Gastrocnemius medialis (tissue), 4 donors: ENCODE results near the gene CDC42BPG.

Experiments used
- CTCF ChIP-seq, 5 experiments: fragments of 450-650 bp in 3 of 5; fragments of 200-600 bp in 2 of 5; sonication (generic) in 2 of 5; IDR thresholded peaks in 4 of 5; conservative IDR thresholded peaks in 1 of 5; 1 replicate in 4 of 5; 2 replicates in 1 of 5; pipeline ENCODE4 v1.5.1; 2016 to 2019; ENCODE audit warnings: antibody characterized with exemption in 5 of 5, mild to moderate bottlenecking in 3 of 5, moderate library complexity in 3 of 5
- POLR2A ChIP-seq, 2 donors: fragments of 450-650 bp; IDR thresholded peaks; one replicate each; pipeline ENCODE4 v1.6.1; 2017; ENCODE audit warnings: antibody characterized with exemption in 2 of 2, mild to moderate bottlenecking in 2 of 2, moderate library complexity in 2 of 2

- TF ChIP-seq POLR2A (IDR thresholded peaks at IDR 0.05), result no peak
- no peak for TF ChIP-seq CTCF (IDR thresholded peaks at IDR 0.05 in 4 of 5, conservative IDR thresholded peaks at IDR 0.05 in 1 of 5)
Observed at GRCh38 chr11:64800303-64801157, 43.9 kb downstream of the CDC42BPG start.
